H9 (cell line): ENCODE results near the gene BOD1. TPM values are rescaled to one million over a fixed set of nuclear protein-coding genes. Genes with fewer than 3 reads are reported as not detected.

ENCODE experiments used
- DNase-seq: peaks from one replicate; pipeline ENCODE4 v3.0.0-alpha.2; 2017
- H2AFZ ChIP-seq: one replicate; pipeline ENCODE4 v1.6.1; 2013; ENCODE audit warnings: mild to moderate bottlenecking, low read length, control low read depth, moderate library complexity
- H2AK5ac ChIP-seq: 2 replicates; pipeline ENCODE4 v1.6.1; 2013; ENCODE audit warnings: low read length, control low read depth, mixed read lengths; ENCODE audit not compliant: insufficient read length
- H2BK120ac ChIP-seq: one replicate; pipeline ENCODE4 v1.6.1; 2013; ENCODE audit warnings: low read depth, mild to moderate bottlenecking, low read length, control low read depth, inconsistent platforms; ENCODE audit not compliant: poor library complexity, severe bottlenecking
- H2BK12ac ChIP-seq: 2 replicates; pipeline ENCODE4 v1.6.1; 2013; ENCODE audit warnings: low read length, control low read depth, mixed read lengths, low read depth; ENCODE audit not compliant: insufficient read length
- H2BK15ac ChIP-seq: 2 replicates; pipeline ENCODE4 v1.6.1; 2013; ENCODE audit warnings: low read depth, low read length, control low read depth
- H2BK20ac ChIP-seq: one replicate; pipeline ENCODE4 v1.6.1; 2013; ENCODE audit warnings: low read depth, mild to moderate bottlenecking, low read length, control low read depth, inconsistent platforms; ENCODE audit not compliant: poor library complexity, severe bottlenecking
- H2BK5ac ChIP-seq: 2 replicates; pipeline ENCODE4 v1.6.1; 2013; ENCODE audit warnings: low read length, control low read depth, mixed read lengths; ENCODE audit not compliant: insufficient read length
- H3K14ac ChIP-seq: 2 replicates; pipeline ENCODE4 v1.6.1; 2013; ENCODE audit warnings: low read length, control low read depth; ENCODE audit not compliant: insufficient read depth
- H3K18ac ChIP-seq: 2 replicates; pipeline ENCODE4 v1.6.1; 2013; ENCODE audit warnings: low read depth, mild to moderate bottlenecking, mixed read lengths, low read length, control low read depth; ENCODE audit not compliant: insufficient read length
- H3K23ac ChIP-seq: 2 replicates; pipeline ENCODE4 v1.6.1; 2013; ENCODE audit warnings: low read length, control low read depth, mixed read lengths, low read depth; ENCODE audit not compliant: insufficient read length
- H3K23me2 ChIP-seq: 2 replicates; pipeline ENCODE4 v1.6.1; 2013; ENCODE audit warnings: low read depth, mild to moderate bottlenecking, mixed read lengths, low read length, control low read depth; ENCODE audit not compliant: insufficient read length, poor library complexity, severe bottlenecking
- H3K27ac ChIP-seq: 2 replicates; pipeline ENCODE4 v1.5.1; 2013; ENCODE audit warnings: low read length, control low read depth, mixed read lengths, low read depth; ENCODE audit not compliant: insufficient read length
- H3K27me3 ChIP-seq: 2 replicates; pipeline ENCODE4 v1.6.1; 2013; ENCODE audit warnings: low read length, control low read depth, inconsistent platforms; ENCODE audit not compliant: insufficient read depth
- H3K4ac ChIP-seq: 2 replicates; pipeline ENCODE4 v1.6.1; 2013; ENCODE audit warnings: low read depth, mild to moderate bottlenecking, control low read depth, inconsistent platforms, low read length, moderate library complexity
- H3K4me1 ChIP-seq: 2 replicates; pipeline ENCODE4 v1.6.1; 2013; ENCODE audit warnings: low read length, control low read depth, inconsistent platforms; ENCODE audit not compliant: insufficient read depth
- H3K4me2 ChIP-seq: 2 replicates; pipeline ENCODE4 v1.6.1; 2013; ENCODE audit warnings: low read length, control low read depth, mixed read lengths; ENCODE audit not compliant: insufficient read length, insufficient read depth
- H3K56ac ChIP-seq: 2 replicates; pipeline ENCODE4 v1.6.1; 2013; ENCODE audit warnings: low read depth, mild to moderate bottlenecking, mixed read lengths, low read length, control low read depth; ENCODE audit not compliant: insufficient read length
- H3K79me1 ChIP-seq: 2 replicates; pipeline ENCODE4 v1.6.1; 2013; ENCODE audit warnings: low read depth, mild to moderate bottlenecking, moderate library complexity, low read length, control low read depth, inconsistent platforms; ENCODE audit not compliant: insufficient read depth, poor library complexity, severe bottlenecking
- H3K79me2 ChIP-seq: 2 replicates; pipeline ENCODE4 v1.6.1; 2013; ENCODE audit warnings: low read length, control low read depth, inconsistent platforms; ENCODE audit not compliant: insufficient read depth
- H3K9ac ChIP-seq: 2 replicates; pipeline ENCODE4 v1.6.1; 2013; ENCODE audit warnings: low read length, control low read depth, mixed read lengths; ENCODE audit not compliant: insufficient read length; ENCODE audit errors: extremely low read depth
- H3K9me3 ChIP-seq: one replicate; pipeline ENCODE4 v1.6.1; 2013; ENCODE audit warnings: low read depth, low read length, inconsistent platforms; ENCODE audit not compliant: control insufficient read depth
- H3T11ph ChIP-seq: one replicate; pipeline ENCODE4 v1.6.1; 2013; ENCODE audit warnings: mild to moderate bottlenecking, low read length, control low read depth, inconsistent platforms
- H4K20me1 ChIP-seq: one replicate; pipeline ENCODE4 v1.6.1; 2013; ENCODE audit not compliant: control insufficient read depth, insufficient read length, insufficient read depth
- H4K5ac ChIP-seq: 2 replicates; pipeline ENCODE4 v1.6.1; 2013; ENCODE audit warnings: low read depth, mild to moderate bottlenecking, mixed read lengths, low read length, control low read depth; ENCODE audit not compliant: insufficient read length
- H4K8ac ChIP-seq: replicated peaks from 2 replicates; pipeline ENCODE4 v1.6.1; 2013; ENCODE audit warnings: low read length, control low read depth, mixed read lengths, low read depth; ENCODE audit not compliant: insufficient read length
- H4K91ac ChIP-seq: 2 replicates; pipeline ENCODE4 v1.6.1; 2013; ENCODE audit warnings: low read depth, mild to moderate bottlenecking, moderate library complexity, mixed read lengths, low read length, control low read depth; ENCODE audit not compliant: insufficient read length
- H3K27ac Mint-ChIP-seq, 3 experiments: 2 replicates in 2 of 3; 3 replicates in 1 of 3; pipeline ENCODE4 v1.8.0; 2020 to 2021; ENCODE audit warnings: mixed read lengths in 3 of 3, mild to moderate bottlenecking in 1 of 3, moderate library complexity in 1 of 3
- H3K27me3 Mint-ChIP-seq: 2 replicates; pipeline ENCODE4 v1.8.0; 2021; ENCODE audit warnings: low read depth, mild to moderate bottlenecking, moderate library complexity, mixed read lengths
- H3K36me3 Mint-ChIP-seq, 3 experiments: 2 replicates in 2 of 3; 3 replicates in 1 of 3; pipeline ENCODE4 v1.8.0; 2020 to 2021; ENCODE audit warnings: low read depth in 3 of 3, mixed read lengths in 3 of 3; ENCODE audit not compliant: insufficient read depth in 1 of 3
- H3K4me1 Mint-ChIP-seq, 2 experiments: 2 replicates each; pipeline ENCODE4 v1.8.0; 2020; ENCODE audit warnings: mixed read lengths in 2 of 2
- H3K4me3 Mint-ChIP-seq, 2 experiments: 2 replicates in 1 of 2; 3 replicates in 1 of 2; pipeline ENCODE4 v1.8.0; 2020 to 2021; ENCODE audit warnings: mild to moderate bottlenecking in 2 of 2, mixed read lengths in 2 of 2, moderate library complexity in 1 of 2
- H3K9me3 Mint-ChIP-seq, 2 experiments: 2 replicates in 1 of 2; 3 replicates in 1 of 2; pipeline ENCODE4 v1.8.0; 2020; ENCODE audit warnings: mild to moderate bottlenecking in 2 of 2, mixed read lengths in 2 of 2, moderate library complexity in 1 of 2
- WGBS: extraction: QIAGEN DNeasy Blood & Tissue Kit; methylation state at CpG from one replicate; pipeline ENCODE4 v1.1.7; 2013; ENCODE audit warnings: missing lambda C conversion rate, low lambda C conversion rate, mixed read lengths; ENCODE audit not compliant: insufficient read length; ENCODE audit errors: extremely low coverage; 5-methylcytosine and 5-hydroxymethylcytosine counted together
- total RNA-seq: library from RNA; stranded (reverse); gene quantifications from 2 replicates; pipeline ENCODE4 v1.2.1, GENCODE V29; 2021
- TF ChIP-seq, protein P1 (sequence below): fragments of 200-600 bp; sonication (generic); conservative IDR thresholded peaks from 3 replicates; pipeline ENCODE4 v1.8.0; 2021; ENCODE audit warnings: antibody characterized with exemption, mild to moderate bottlenecking

BOD1 gene
- total RNA-seq, 1 experiment from 2014 or later = 121 TPM

DNA sequence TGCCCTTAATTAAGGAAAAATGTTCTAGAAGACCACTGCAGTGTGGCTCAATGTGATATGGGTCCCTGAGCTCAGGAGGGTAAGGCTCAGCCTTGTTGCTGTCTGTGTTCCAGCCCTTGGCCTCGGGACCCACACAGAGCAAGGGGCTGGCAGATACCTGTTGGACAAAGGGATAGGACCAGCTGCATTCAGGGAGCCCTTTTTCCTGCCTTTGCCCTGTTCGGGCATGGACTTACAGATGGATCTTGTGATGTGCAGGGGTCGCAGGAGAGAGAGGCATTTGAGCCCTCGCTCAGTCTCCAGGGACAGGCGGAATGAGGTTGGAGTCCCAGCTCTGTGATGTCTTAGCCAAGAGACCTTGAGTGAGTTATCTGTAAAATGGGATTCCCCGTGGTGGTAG, 12.1 kb upstream of the BOD1 start:
- no peak overlapping the region for H4K8ac ChIP-seq
- H3K14ac ChIP-seq = peak overlapping the region; percentile 70; the same call in 1 of the 2 replicates
- no peak overlapping the region for H3K9ac ChIP-seq
- H2BK5ac ChIP-seq = peak overlapping the region; percentile 51
- H3K56ac ChIP-seq = no peak overlapping the region
- H3K23me2 ChIP-seq = no peaks in the 10 kb centered on the region
- Mint-ChIP-seq H3K4me3 (no peak overlapping the region; a peak in 2 of 5 replicates), H3K27ac (peak overlapping the region; percentile 95 to 97 (median 96)), H3K9me3 (no peaks in the 10 kb centered on the region), H3K4me1 (peaks cover 39 to 50% of the 10 kb centered on the region in 2 experiments), H3K36me3 (no peaks in the 10 kb centered on the region), H3K27me3 (peaks cover 1% of the 10 kb centered on the region)
- no CpG with 5 or more reads among the region's 6 CpGs for WGBS
- no peaks in the 10 kb centered on the region for H4K20me1 ChIP-seq
- H2BK20ac ChIP-seq = no peak overlapping the region
- H3K27ac ChIP-seq = peak overlapping the region; percentile 11
- peak overlapping the region; percentile 69 for H2BK12ac ChIP-seq
- TF ChIP-seq, protein P1, sequence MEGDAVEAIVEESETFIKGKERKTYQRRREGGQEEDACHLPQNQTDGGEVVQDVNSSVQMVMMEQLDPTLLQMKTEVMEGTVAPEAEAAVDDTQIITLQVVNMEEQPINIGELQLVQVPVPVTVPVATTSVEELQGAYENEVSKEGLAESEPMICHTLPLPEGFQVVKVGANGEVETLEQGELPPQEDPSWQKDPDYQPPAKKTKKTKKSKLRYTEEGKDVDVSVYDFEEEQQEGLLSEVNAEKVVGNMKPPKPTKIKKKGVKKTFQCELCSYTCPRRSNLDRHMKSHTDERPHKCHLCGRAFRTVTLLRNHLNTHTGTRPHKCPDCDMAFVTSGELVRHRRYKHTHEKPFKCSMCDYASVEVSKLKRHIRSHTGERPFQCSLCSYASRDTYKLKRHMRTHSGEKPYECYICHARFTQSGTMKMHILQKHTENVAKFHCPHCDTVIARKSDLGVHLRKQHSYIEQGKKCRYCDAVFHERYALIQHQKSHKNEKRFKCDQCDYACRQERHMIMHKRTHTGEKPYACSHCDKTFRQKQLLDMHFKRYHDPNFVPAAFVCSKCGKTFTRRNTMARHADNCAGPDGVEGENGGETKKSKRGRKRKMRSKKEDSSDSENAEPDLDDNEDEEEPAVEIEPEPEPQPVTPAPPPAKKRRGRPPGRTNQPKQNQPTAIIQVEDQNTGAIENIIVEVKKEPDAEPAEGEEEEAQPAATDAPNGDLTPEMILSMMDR = no peak
- H3K79me2 ChIP-seq = no peaks in the 10 kb centered on the region
- no peaks in the 10 kb centered on the region for H3K79me1 ChIP-seq
- H3K27me3 ChIP-seq = no peaks in the 10 kb centered on the region
- H2BK120ac ChIP-seq = peak overlapping the region; percentile 65
- H3T11ph ChIP-seq = no peak overlapping the region
- H3K4me1 ChIP-seq = peaks cover 8% of the 10 kb centered on the region; the same call in 1 of the 2 replicates
- no peak overlapping the region for H3K4me2 ChIP-seq
- H3K4ac ChIP-seq = no peak overlapping the region
- no peaks in the 10 kb centered on the region for H3K9me3 ChIP-seq
- no peak overlapping the region for H2BK15ac ChIP-seq
- no peak overlapping the region for H4K91ac ChIP-seq
- no peak overlapping the region for H2AK5ac ChIP-seq
- no peak overlapping the region for H2AFZ ChIP-seq
- no peak for DNase-seq
- H3K18ac ChIP-seq = peak overlapping the region; percentile 15
- no peak overlapping the region for H3K23ac ChIP-seq
- H4K5ac ChIP-seq = no peak overlapping the region
